Duodenal mucosa (tissue), 2 donors: ENCODE results near the gene KRTAP4-1.
"Not testable (repeated sequence)": the region's sequence is repeated elsewhere in the genome, so short reads cannot be mapped to it uniquely, and the experiment has no call there.

ENCODE experiments used
- H3K27ac ChIP-seq: one replicate; pipeline ENCODE4 v1.7.0; 2013; ENCODE audit warnings: low read depth, low read length
- H3K27me3 ChIP-seq, 2 donors: one replicate each; pipeline ENCODE4 v1.7.0; 2013; ENCODE audit warnings: low read length in 2 of 2, control low read depth in 1 of 2; ENCODE audit not compliant: insufficient read depth in 2 of 2, control insufficient read depth in 1 of 2
- H3K36me3 ChIP-seq, 2 donors: one replicate each; pipeline ENCODE4 v1.7.0; 2013; ENCODE audit warnings: low read length in 2 of 2, control low read depth in 1 of 2; ENCODE audit not compliant: insufficient read depth in 2 of 2, control insufficient read depth in 1 of 2
- H3K4me1 ChIP-seq, 2 donors: one replicate each; pipeline ENCODE4 v1.7.0; 2013; ENCODE audit warnings: low read length in 2 of 2, control low read depth in 1 of 2; ENCODE audit not compliant: insufficient read depth in 2 of 2, control insufficient read depth in 1 of 2
- H3K4me3 ChIP-seq, 2 donors: one replicate each; pipeline ENCODE4 v1.7.0; 2013; ENCODE audit warnings: low read length in 2 of 2, low read depth in 1 of 2
- H3K9ac ChIP-seq, 2 donors: one replicate each; pipeline ENCODE4 v1.7.0; 2013; ENCODE audit warnings: low read length in 2 of 2, low read depth in 1 of 2
- H3K9me3 ChIP-seq, 2 donors: one replicate each; pipeline ENCODE4 v1.7.0; 2013; ENCODE audit warnings: low read length in 2 of 2, control low read depth in 1 of 2; ENCODE audit not compliant: control insufficient read depth in 1 of 2

KRTAP4-1 gene

DNA sequence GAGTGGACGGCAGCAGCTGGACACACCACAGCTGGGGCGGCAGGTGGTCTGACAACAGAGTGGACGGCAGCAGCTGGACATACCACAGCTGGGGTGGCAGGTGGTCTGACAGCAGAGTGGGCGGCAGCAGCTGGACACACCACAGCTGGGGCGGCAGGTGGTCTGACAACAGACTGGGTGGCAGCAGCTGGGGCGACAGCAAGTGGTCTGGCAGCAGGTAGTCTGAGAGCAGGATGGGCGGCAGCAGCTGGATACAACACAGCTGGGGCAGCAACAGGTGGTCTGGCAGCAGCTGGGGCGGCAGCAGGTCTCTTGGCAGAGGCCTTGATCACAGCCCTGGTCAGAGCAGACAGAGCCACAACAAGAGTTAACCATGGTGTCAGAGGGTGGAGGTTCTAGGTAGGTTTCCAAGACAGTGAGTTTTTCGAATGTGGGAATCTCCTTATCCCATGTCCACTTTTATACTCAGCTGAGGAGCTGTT is at the start of gene KRTAP4-1:
Gene KRTAP4-1 (minus strand): TSS at position 432 of the 482 bp plus-strand sequence. CDS start 57 bp downstream, at position 375.
- H3K36me3 ChIP-seq: no peaks in the 10 kb centered on the region
- H3K27me3 ChIP-seq: peaks cover 16 to 20% of the 10 kb centered on the region in 2 donors
- H3K9ac ChIP-seq: no peak within 1 kb of the TSS
- no peak within 1 kb of the TSS for H3K27ac ChIP-seq
- no peaks in the 10 kb centered on the region for H3K9me3 ChIP-seq
- H3K4me3 ChIP-seq: no peak within 1 kb of the TSS
- peaks cover 0 to 5% of the 10 kb centered on the region in 2 donors for H3K4me1 ChIP-seq

DNA sequence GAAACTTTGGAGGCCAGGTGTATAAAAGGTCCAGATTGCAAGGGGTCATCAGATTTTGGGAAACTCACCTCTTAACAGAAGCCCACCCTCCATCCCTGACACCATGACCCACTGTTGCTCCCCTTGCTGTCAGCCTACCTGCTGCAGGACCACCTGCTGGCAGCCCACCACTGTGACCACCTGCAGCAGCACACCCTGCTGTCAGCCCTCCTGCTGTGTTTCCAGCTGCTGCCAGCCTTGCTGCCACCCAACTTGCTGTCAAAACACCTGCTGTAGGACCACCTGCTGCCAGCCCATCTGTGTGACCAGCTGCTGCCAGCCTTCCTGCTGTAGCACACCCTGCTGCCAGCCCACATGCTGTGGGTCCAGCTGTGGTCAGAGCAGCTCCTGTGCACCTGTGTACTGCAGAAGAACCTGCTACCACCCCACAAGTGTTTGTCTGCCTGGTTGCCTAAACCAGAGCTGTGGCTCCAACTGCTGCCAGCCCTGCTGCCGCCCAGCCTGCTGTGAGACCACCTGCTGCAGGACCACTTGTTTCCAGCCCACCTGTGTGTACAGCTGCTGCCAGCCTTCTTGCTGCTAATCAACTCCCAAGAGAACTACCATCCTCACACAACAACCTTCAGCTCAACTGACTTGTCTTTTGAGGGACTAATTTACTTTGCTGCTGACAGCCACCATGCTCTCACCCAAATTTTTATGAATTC is 47.8 kb upstream of the KRTAP4-1 start, which contains the start of gene KRTAP9-3:
Gene KRTAP9-3 (plus strand): TSS at position 51 of the 707 bp plus-strand sequence. CDS start 53 bp downstream, at position 104.
- H3K4me3 ChIP-seq, H3K9ac ChIP-seq, H3K36me3 ChIP-seq, H3K4me1 ChIP-seq, H3K27ac ChIP-seq, H3K9me3 ChIP-seq: not testable (repeated sequence)
- H3K27me3 ChIP-seq: peaks cover 6 to 17% of the 10 kb centered on the region in 2 donors

DNA sequence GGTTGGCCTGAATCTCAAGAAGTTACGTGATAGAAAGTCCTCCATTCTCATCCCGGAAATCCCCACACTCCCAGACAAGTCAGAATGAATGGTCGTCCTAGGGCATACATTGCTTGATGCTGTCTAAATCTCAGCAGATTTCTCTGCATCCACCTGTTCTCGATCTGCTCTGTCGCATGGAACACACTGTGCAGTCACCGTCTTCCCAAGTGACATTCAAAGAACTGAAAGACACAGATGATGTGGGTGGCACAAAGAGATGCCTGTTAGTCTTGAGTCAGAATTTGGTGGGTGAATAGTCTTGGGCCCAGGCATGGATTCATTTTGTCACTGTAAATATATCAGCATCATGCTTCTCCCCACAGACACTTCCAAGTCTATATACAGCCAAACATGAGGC is 47.0 kb upstream of the KRTAP4-1 start:
- H3K9ac ChIP-seq: no peak overlapping the region
- no peaks in the 10 kb centered on the region for H3K4me1 ChIP-seq
- H3K36me3 ChIP-seq: no peaks in the 10 kb centered on the region
- peaks cover 6 to 17% of the 10 kb centered on the region in 2 donors for H3K27me3 ChIP-seq
- no peak overlapping the region for H3K4me3 ChIP-seq
- no peaks in the 10 kb centered on the region for H3K9me3 ChIP-seq
- no peak overlapping the region for H3K27ac ChIP-seq

DNA sequence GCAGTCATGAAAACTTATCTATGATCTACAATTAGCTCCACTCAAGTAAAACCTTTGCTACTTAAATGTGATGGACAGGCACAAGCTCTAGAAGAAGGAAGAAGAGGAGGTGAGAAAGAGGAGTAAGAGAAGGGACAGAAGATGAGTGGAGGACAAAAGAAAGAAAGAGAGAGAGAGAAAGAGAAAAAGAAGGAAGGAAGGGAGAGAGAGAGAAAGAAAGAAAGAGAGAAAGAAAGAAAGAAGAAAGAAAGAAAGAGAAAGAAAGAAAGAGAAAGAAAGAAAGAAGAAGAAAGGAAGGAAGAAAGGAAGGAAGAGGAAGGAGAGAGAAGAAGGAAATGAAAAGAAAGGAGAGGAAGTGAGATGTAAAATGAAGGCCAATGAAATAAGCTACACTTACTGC is 45.4 kb upstream of the KRTAP4-1 start:
- Histone ChIP-seq H3K27ac (no peak overlapping the region), H3K4me1 (no peaks in the 10 kb centered on the region), H3K4me3 (no peak overlapping the region), H3K27me3 (peaks cover 6 to 17% of the 10 kb centered on the region in 2 donors), H3K9me3 (no peaks in the 10 kb centered on the region), H3K9ac (no peak overlapping the region), H3K36me3 (no peaks in the 10 kb centered on the region)

DNA sequence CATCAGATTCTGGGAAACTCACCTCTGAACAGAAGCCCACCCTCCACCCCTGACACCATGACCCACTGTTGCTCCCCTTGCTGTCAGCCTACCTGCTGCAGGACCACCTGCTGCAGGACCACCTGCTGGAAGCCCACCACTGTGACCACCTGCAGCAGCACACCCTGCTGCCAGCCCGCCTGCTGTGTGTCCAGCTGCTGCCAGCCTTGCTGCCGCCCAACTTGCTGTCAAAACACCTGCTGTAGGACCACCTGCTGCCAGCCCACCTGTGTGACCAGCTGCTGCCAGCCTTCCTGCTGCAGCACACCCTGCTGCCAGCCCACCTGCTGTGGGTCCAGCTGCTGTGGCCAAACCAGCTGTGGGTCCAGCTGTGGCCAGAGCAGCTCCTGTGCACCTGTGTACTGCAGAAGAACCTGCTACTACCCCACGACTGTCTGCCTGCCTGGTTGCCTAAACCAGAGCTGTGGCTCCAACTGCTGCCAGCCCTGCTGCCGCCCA is 41.9 kb upstream of the KRTAP4-1 start, which contains the start of gene KRTAP9-2:
Gene KRTAP9-2 (plus strand): TSS at position 51 of the 498 bp plus-strand sequence. CDS start 7 bp downstream, at position 58.
- H3K36me3 ChIP-seq, H3K9me3 ChIP-seq, H3K4me1 ChIP-seq, H3K27me3 ChIP-seq, H3K9ac ChIP-seq, H3K4me3 ChIP-seq, H3K27ac ChIP-seq: not testable (repeated sequence)

DNA sequence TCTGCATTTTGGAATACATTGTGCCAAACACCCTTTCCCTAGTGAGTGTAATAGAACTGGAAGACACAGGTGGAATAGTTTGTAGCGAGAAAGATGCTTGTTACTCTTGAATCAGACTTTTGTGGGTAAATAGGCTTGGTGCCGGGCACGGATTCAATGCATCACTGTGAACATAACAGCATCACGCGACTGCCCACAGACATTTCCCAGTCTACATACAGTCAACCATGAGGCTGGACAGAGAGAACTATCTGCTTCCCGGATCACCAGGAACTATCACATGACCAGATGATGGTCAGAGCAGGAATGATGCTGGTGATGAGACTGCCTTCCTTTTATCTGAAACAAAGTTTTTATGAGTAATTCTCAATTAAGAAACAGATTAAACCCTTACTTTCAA is 41.3 kb upstream of the KRTAP4-1 start:
- Histone ChIP-seq H3K27me3 (peaks cover 0 to 6% of the 10 kb centered on the region in 2 donors), H3K27ac (no peak overlapping the region), H3K4me1 (no peaks in the 10 kb centered on the region), H3K36me3 (no peaks in the 10 kb centered on the region), H3K4me3 (no peak overlapping the region), H3K9ac (no peak overlapping the region), H3K9me3 (no peaks in the 10 kb centered on the region)

DNA sequence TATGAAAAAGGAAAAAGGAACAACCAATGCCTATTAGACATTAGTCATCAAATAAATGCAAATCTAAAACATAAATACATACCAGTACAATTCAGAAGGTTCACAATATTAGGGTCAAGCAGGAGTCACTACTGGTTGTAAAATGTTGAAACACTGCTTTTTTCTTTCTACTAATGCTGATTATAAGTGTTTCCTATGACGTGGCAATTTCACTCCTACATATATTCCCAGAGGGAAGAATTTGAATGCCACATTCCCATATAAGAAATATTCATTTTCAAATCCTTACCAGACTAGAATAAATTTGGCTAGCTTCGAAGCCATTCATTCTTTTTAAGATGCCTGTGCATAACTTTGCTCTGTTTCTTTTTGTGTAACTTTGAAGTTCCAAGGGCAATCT is 39.1 kb upstream of the KRTAP4-1 start:
- Histone ChIP-seq H3K9me3 (no peaks in the 10 kb centered on the region), H3K27ac (no peak overlapping the region), H3K4me3 (no peak overlapping the region), H3K36me3 (no peaks in the 10 kb centered on the region), H3K9ac (no peak overlapping the region), H3K27me3 (peaks cover 0 to 6% of the 10 kb centered on the region in 2 donors), H3K4me1 (no peaks in the 10 kb centered on the region)

DNA sequence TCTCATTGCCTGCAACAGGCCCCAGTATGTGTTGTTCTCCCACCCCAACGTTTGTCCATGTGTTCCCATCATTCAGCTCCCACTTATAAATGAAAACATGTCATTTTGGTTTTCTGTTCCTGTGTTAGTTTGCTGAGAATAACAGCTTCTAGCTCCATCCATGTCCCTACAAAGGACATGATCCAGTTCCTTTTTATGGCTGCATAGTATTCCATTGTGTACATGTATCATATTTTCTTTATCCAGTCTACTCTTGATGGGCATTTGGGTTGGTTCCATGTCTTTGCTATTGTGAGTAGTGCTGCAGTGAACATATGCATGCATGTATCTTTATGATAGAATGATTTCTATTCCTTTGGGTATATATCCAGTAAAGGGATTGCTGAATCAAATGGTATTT is 31.0 kb upstream of the KRTAP4-1 start:
- Histone ChIP-seq H3K36me3 (no peaks in the 10 kb centered on the region), H3K4me1 (no peaks in the 10 kb centered on the region), H3K9me3 (no peaks in the 10 kb centered on the region), H3K9ac (no peak overlapping the region), H3K27ac (no peak overlapping the region), H3K4me3 (no peak overlapping the region), H3K27me3 (peaks cover 0 to 8% of the 10 kb centered on the region in 2 donors)

DNA sequence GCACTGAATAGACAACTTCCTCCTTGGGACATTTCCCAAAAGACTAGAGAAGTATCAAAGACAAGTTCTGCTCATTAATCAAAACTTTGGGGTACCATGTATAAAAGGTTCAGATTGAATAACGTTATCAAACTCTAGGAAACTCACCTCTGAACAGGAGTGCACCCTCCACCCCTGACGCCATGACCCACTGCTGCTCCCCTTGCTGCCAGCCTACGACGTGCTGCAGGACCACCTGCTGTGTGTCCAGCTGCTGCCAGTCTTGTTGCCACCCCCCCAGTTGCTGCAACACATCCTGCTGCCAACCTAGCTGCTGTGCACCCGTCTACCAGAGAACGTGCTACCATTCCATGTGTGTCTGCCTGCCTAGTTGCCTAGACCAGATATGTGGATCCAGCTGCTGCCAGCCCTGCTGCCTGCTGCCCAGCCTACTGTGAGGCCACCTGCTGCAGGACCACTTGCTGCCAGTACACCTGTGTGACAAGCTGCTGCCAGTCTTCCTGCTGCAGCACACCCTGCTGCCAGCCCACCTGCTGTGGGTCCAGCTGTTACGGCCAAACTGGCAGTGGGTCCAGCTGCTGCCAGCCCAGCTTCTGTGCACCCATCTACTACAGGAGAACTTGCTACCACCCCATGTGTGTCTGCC is 27.9 kb upstream of the KRTAP4-1 start:
- Histone ChIP-seq H3K36me3 (no peaks in the 10 kb centered on the region), H3K27ac (no peak overlapping the region), H3K4me3 (no peak overlapping the region), H3K27me3 (peaks cover 3 to 12% of the 10 kb centered on the region in 2 donors), H3K9me3 (no peaks in the 10 kb centered on the region), H3K9ac (no peak overlapping the region), H3K4me1 (no peaks in the 10 kb centered on the region)

DNA sequence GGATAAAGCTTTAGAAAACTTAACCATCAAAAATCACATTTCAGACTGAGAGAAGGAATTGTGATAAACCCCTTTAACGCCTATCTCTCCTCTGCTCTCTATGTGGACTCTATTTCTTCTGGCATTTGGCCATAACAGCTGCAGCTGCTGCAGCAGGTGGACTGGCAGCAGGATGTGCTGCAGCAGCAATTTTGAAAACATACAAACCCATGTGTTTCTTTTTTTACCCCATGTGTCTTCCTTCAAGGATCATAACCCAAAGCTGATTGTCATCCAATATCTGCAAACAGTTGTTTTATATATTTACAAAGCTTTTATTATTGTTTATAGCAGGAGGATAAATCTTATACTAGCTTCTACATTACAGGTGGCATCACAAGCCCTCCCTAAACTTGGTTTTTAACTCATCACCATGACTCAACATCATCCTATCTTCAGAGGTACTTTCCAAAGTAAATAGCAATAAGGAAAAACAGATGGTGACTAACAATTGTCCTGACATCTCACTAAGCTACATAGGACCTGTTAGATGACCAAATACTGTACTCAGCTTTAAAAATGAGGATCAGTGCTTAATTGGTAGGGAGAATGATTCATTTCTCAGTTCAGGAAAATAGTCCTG is 27.2 kb upstream of the KRTAP4-1 start:
- Histone ChIP-seq H3K4me1 (no peaks in the 10 kb centered on the region), H3K27me3 (peaks cover 5 to 12% of the 10 kb centered on the region in 2 donors), H3K4me3 (no peak overlapping the region), H3K27ac (no peak overlapping the region), H3K9me3 (no peaks in the 10 kb centered on the region), H3K36me3 (no peaks in the 10 kb centered on the region), H3K9ac (no peak overlapping the region)
